SU-DHL-6 (cell line): ENCODE measurements around the gene MFSD6.

ENCODE experiments used
- H2AFZ ChIP-seq: fragments of 200-600 bp; sonication (generic); 2 replicates; pipeline ENCODE4 v1.6.1; 2014; ENCODE audit warnings: low read depth, mild to moderate bottlenecking, moderate library complexity, mixed read lengths, antibody characterized with exemption, low read length; ENCODE audit not compliant: severe bottlenecking
- H3F3A ChIP-seq: fragments of 200-600 bp; shearing (Covaris generic); 2 replicates; pipeline ENCODE4 v1.6.0; 2016; ENCODE audit warnings: antibody characterized with exemption, mild to moderate bottlenecking; ENCODE audit not compliant: insufficient read depth
- H3K27ac ChIP-seq: fragments of 200-600 bp; sonication (generic); 2 replicates; pipeline ENCODE4 v1.5.1; 2016; ENCODE audit warnings: low read depth, mild to moderate bottlenecking, low read length, moderate library complexity, mixed read lengths
- H3K27me3 ChIP-seq: fragments of 200-600 bp; sonication (generic), shearing (Covaris generic); 2 replicates; pipeline ENCODE4 v1.6.0; 2014; ENCODE audit warnings: mild to moderate bottlenecking, low read length
- H3K36me3 ChIP-seq: fragments of 200-600 bp; sonication (generic); 2 replicates; pipeline ENCODE4 v1.6.1; 2014; ENCODE audit warnings: mild to moderate bottlenecking, low read length, mixed read lengths
- H3K4me2 ChIP-seq: fragments of 300-600, 200-600 bp; shearing (Covaris generic), sonication (generic); 2 replicates; pipeline ENCODE4 v1.6.0; 2014; ENCODE audit warnings: low read length, low read depth, mild to moderate bottlenecking; ENCODE audit not compliant: poor library complexity, severe bottlenecking
- H3K4me3 ChIP-seq: fragments of 200-600 bp; sonication (generic); 2 replicates; pipeline ENCODE4 v1.5.1; 2014; ENCODE audit warnings: antibody characterized with exemption, low read length, mild to moderate bottlenecking, mixed read lengths; ENCODE audit not compliant: insufficient read depth, poor library complexity, severe bottlenecking
- H3K79me2 ChIP-seq: fragments of 200-600 bp; sonication (generic); 2 replicates; pipeline ENCODE4 v1.6.1; 2014; ENCODE audit warnings: mild to moderate bottlenecking, low read length, moderate library complexity; ENCODE audit not compliant: insufficient read depth
- H3K9ac ChIP-seq: fragments of 200-600 bp; sonication (generic); 2 replicates; pipeline ENCODE4 v1.7.0; 2014; ENCODE audit warnings: mild to moderate bottlenecking, low read length
- H3K9me2 ChIP-seq: fragments of 200-600 bp; sonication (generic); replicated peaks from 2 replicates; pipeline ENCODE4 v1.6.1; 2014; ENCODE audit warnings: low read length; ENCODE audit not compliant: insufficient read depth
- H3K9me3 ChIP-seq: fragments of 200-600 bp; sonication (generic); 2 replicates; pipeline ENCODE4 v1.6.1; 2014; ENCODE audit warnings: low read length, mixed read lengths; ENCODE audit not compliant: insufficient read depth
- H4K20me1 ChIP-seq: fragments of 200-600 bp; sonication (generic); 2 replicates; pipeline ENCODE4 v1.6.1; 2014; ENCODE audit warnings: low read depth, mild to moderate bottlenecking, antibody characterized with exemption, low read length, moderate library complexity, mixed read lengths
- EZH2phosphoT487 ChIP-seq: fragments of 200-600 bp; sonication (generic), shearing (Covaris generic); conservative IDR thresholded peaks from 2 replicates; pipeline ENCODE4 v1.6.1; 2018; ENCODE audit warnings: mild to moderate bottlenecking, antibody characterized with exemption, low read length, moderate library complexity, mixed read lengths
- TF ChIP-seq, protein P1 (sequence below): fragments of 200-600 bp; sonication (generic); IDR thresholded peaks from one replicate; pipeline ENCODE4 v1.5.1; 2017; ENCODE audit warnings: antibody characterized with exemption, mild to moderate bottlenecking, low read length, moderate library complexity; ENCODE audit not compliant: insufficient read depth, poor library complexity, severe bottlenecking

MFSD6 gene

DNA sequence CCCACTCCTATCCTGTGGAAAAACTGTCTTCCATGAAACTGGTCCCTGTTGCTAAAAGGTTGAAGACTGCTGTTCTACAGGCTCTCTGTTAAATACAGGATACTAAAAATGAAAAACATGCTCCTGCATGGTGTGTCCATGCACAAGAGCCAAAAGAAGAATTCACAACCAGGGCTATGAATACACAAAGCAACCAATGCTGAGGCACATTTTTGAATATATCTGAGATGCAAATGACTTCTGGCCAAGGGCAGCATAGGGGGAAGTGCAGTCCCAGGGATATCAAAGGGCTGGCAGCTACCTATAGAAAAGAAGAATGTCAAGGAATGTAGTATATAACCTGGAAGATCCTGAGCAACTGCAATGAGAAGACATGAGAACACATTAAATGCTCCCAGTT is 119.8 kb downstream of the MFSD6 start:
- Histone ChIP-seq H3K27ac (no peak overlapping the region), H3K9ac (no peak overlapping the region), H4K20me1 (no peaks in the 10 kb centered on the region), H2AFZ (no peak overlapping the region), H3K4me2 (no peak overlapping the region), H3K4me3 (no peak overlapping the region), H3F3A (peaks cover 8% of the 10 kb centered on the region), H3K36me3 (no peaks in the 10 kb centered on the region), H3K79me2 (no peaks in the 10 kb centered on the region), H3K9me2 (no peaks in the 10 kb centered on the region), H3K9me3 (no peaks in the 10 kb centered on the region), H3K27me3 (no peaks in the 10 kb centered on the region)
- TF ChIP-seq, protein P1, sequence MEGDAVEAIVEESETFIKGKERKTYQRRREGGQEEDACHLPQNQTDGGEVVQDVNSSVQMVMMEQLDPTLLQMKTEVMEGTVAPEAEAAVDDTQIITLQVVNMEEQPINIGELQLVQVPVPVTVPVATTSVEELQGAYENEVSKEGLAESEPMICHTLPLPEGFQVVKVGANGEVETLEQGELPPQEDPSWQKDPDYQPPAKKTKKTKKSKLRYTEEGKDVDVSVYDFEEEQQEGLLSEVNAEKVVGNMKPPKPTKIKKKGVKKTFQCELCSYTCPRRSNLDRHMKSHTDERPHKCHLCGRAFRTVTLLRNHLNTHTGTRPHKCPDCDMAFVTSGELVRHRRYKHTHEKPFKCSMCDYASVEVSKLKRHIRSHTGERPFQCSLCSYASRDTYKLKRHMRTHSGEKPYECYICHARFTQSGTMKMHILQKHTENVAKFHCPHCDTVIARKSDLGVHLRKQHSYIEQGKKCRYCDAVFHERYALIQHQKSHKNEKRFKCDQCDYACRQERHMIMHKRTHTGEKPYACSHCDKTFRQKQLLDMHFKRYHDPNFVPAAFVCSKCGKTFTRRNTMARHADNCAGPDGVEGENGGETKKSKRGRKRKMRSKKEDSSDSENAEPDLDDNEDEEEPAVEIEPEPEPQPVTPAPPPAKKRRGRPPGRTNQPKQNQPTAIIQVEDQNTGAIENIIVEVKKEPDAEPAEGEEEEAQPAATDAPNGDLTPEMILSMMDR = no peak
- TF ChIP-seq EZH2phosphoT487 = no peak

- H3K27ac ChIP-seq = no peak overlapping the region
- H3F3A ChIP-seq = peaks cover 8% of the 10 kb centered on the region
- H4K20me1 ChIP-seq = no peaks in the 10 kb centered on the region
- no peak overlapping the region for H3K9ac ChIP-seq
- H3K27me3 ChIP-seq = no peaks in the 10 kb centered on the region
- H3K4me3 ChIP-seq = no peak overlapping the region
- H3K9me2 ChIP-seq = no peaks in the 10 kb centered on the region
- no peaks in the 10 kb centered on the region for H3K36me3 ChIP-seq
- TF ChIP-seq EZH2phosphoT487 = no peak
- TF ChIP-seq, protein P1 = no peak
- H3K9me3 ChIP-seq = no peaks in the 10 kb centered on the region
- no peaks in the 10 kb centered on the region for H3K79me2 ChIP-seq
- H2AFZ ChIP-seq = no peak overlapping the region
- H3K4me2 ChIP-seq = no peak overlapping the region
Measured at GRCh38 chr2:190528521-190529001, 120.4 kb downstream of the MFSD6 start.

DNA sequence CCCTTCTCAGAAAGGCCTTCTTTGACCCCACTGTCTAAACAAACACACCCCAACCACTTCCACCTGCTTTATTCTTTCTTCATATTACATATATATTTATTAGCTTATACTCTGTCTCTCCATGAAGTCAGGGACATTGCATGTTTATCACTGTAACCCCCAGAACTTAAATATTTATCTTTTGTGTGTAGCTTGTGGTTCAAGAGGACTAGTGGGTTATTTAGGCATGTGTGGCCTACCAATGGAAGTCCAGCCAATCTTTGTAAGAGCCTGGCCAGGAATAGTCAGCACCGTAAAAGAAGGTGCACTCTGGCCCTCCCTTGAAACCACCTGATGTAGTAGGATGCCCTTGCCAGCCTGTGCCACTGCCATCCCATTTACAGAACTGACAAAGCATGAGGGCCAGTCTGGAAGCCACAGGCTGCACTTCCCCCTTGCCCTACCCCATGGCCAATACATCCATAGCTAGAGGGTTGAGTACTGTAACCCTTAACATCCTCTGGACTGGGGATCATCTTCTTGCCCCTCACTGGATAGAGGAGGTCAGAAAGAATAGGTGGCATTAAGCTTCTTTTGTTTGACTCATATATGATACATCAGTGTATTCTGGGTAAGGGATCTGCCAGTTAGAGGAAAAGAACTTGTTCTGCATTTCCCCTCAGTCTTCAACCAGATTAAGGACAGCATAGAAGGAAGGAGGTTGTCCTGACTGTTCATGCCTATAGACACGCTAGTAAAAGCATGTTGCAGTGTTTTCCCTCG is 121.5 kb downstream of the MFSD6 start:
- no peak overlapping the region for H3K9ac ChIP-seq
- no peaks in the 10 kb centered on the region for H4K20me1 ChIP-seq
- H3K27me3 ChIP-seq = no peaks in the 10 kb centered on the region
- no peaks in the 10 kb centered on the region for H3K36me3 ChIP-seq
- H3K4me3 ChIP-seq = no peak overlapping the region
- H3K9me3 ChIP-seq = no peaks in the 10 kb centered on the region
- no peak for TF ChIP-seq EZH2phosphoT487
- TF ChIP-seq, protein P1 = no peak
- no peak overlapping the region for H2AFZ ChIP-seq
- H3K27ac ChIP-seq = no peak overlapping the region
- H3K4me2 ChIP-seq = no peak overlapping the region
- H3K79me2 ChIP-seq = no peaks in the 10 kb centered on the region
- peaks cover 8% of the 10 kb centered on the region for H3F3A ChIP-seq
- H3K9me2 ChIP-seq = no peaks in the 10 kb centered on the region
